Temporal lobe (tissue), 2 donors: ENCODE data around the gene FBXW10B. TPM values are rescaled to one million over a fixed set of nuclear protein-coding genes. Genes with fewer than 3 reads are reported as not detected.

Experiments
- small RNA-seq: library from RNA; depleted of rRNA; stranded (forward); fragments of <200 nt; gene quantifications from one replicate; pipeline ENCODE3, GENCODE V24; 2014; ENCODE audit warnings: low replicate concordance
- total RNA-seq: library from RNA; depleted of rRNA; stranded (reverse); fragments of >200 nt; gene quantifications from one replicate; pipeline ENCODE4 v1.2.3, GENCODE V29; 2014

FBXW10B gene
- total RNA-seq, 1 donor from 2014 or later = under 0.01 TPM

Small RNAs within 50 kb of the gene (small RNA-seq; reads per million reads assigned to genes)
- gene AC005838.1 (not detected), gene RF00090 (not detected)

Other genes starting within 250 kb of the FBXW10B start
- 7.1 TPM for gene CDRT4, start 152.1 kb downstream of the FBXW10B start, total RNA-seq
- 25.3 TPM for gene TVP23C, start 56.2 kb downstream of the FBXW10B start, total RNA-seq
- 44.0 TPM for gene TRIM16, start 64.6 kb upstream of the FBXW10B start, total RNA-seq
- 135 TPM for gene ZNF286A, start 80.0 kb upstream of the FBXW10B start, total RNA-seq
- gene TBC1D26, start 112.6 kb upstream of the FBXW10B start, total RNA-seq = 1.2 TPM